Panc1 (cell line): ENCODE results near the gene CCDC12. TPM values are rescaled to one million over a fixed set of nuclear protein-coding genes. Genes with fewer than 3 reads are reported as not detected.

ENCODE experiments used
- ATAC-seq: fragments of 200-7000 bp; cut with Tn5 transposase; 2 replicates; pipeline ENCODE4 v1.9.1; 2020; ENCODE audit warnings: mild to moderate bottlenecking, moderate library complexity
- BruUV-seq: library from RNA; stranded (reverse); fragments of 400-500 nt; replicated peaks from 2 replicates; lab custom pipeline; 2021; lab: Mats Ljungman, UMichigan
- CTCF ChIA-PET: fragments of 300-600 bp; sonication (Branson Sonifier 250); formaldehyde crosslinking; loops from one replicate; lab custom pipeline; 2022; ENCODE audit warnings: antibody characterized with exemption; lab: Charles Lee
- POLR2A ChIA-PET: fragments of 300-600 bp; sonication (Branson Sonifier 250); formaldehyde crosslinking; loops from one replicate; lab custom pipeline; 2022; ENCODE audit warnings: antibody characterized with exemption; lab: Charles Lee
- DNase-seq: peaks from one replicate; pipeline ENCODE4 v3.0.0-alpha.2; 2010; ENCODE audit warnings: low read depth, low spot score
- H3K27ac ChIP-seq: 2 replicates; pipeline ENCODE4 v1.5.1; 2011; ENCODE audit warnings: mild to moderate bottlenecking, low read length, inconsistent platforms
- H3K27me3 ChIP-seq: fragments of 200-500 bp; sonication (Bioruptor generic); 2 replicates; pipeline ENCODE4 v1.6.0; 2014; ENCODE audit warnings: low read length, inconsistent platforms; ENCODE audit not compliant: control insufficient read depth, insufficient read depth
- H3K36me3 ChIP-seq: fragments of 200-500 bp; sonication (Bioruptor generic); 2 replicates; pipeline ENCODE4 v1.5.1; 2014; ENCODE audit warnings: inconsistent platforms, mild to moderate bottlenecking, low read length, moderate library complexity; ENCODE audit not compliant: control insufficient read depth, insufficient read depth
- H3K4me1 ChIP-seq: 2 replicates; pipeline ENCODE4 v1.5.1; 2011; ENCODE audit warnings: inconsistent platforms, mild to moderate bottlenecking, low read length, moderate library complexity; ENCODE audit not compliant: control insufficient read depth, insufficient read depth
- H3K4me3 ChIP-seq, 2 experiments: 2 replicates each; pipeline ENCODE4 v1.5.1; 2011 to 2012; ENCODE audit warnings: low read depth in 2 of 2, low read length in 2 of 2, mild to moderate bottlenecking in 2 of 2, inconsistent platforms in 1 of 2, moderate library complexity in 1 of 2
- H3K9me3 ChIP-seq: fragments of 200-500 bp; sonication (Bioruptor generic); 2 replicates; pipeline ENCODE4 v1.5.1; 2014; ENCODE audit warnings: low read depth, mild to moderate bottlenecking, inconsistent platforms, low read length, moderate library complexity; ENCODE audit not compliant: control insufficient read depth, insufficient read depth
- CTCF ChIP-seq: fragments of 450-650 bp; IDR thresholded peaks from 2 replicates; pipeline ENCODE4 v1.5.1; 2017; ENCODE audit warnings: mild to moderate bottlenecking
- POLR2AphosphoS5 ChIP-seq: IDR thresholded peaks from 2 replicates; pipeline ENCODE4 v1.6.1; 2012; ENCODE audit warnings: mild to moderate bottlenecking, low read depth, low read length, moderate library complexity
- REST ChIP-seq, 2 experiments: IDR thresholded peaks; 2 replicates each; pipeline ENCODE4 v1.6.1; 2011 to 2012; ENCODE audit warnings: low read depth in 2 of 2, control low read depth in 1 of 2, low read length in 1 of 2, mild to moderate bottlenecking in 1 of 2, moderate library complexity in 1 of 2; ENCODE audit not compliant: insufficient read depth in 1 of 2
- SIN3A ChIP-seq: IDR thresholded peaks from 2 replicates; pipeline ENCODE4 v1.6.1; 2012; ENCODE audit warnings: low read depth, mild to moderate bottlenecking, low read length, moderate library complexity, borderline replicate concordance; ENCODE audit not compliant: insufficient read depth
- TCF7L2 ChIP-seq: IDR thresholded peaks from 2 replicates; pipeline ENCODE4 v1.6.1; 2011; ENCODE audit warnings: mild to moderate bottlenecking, low read depth, low read length, inconsistent platforms
- in situ Hi-C: cut with HindIII; loops from 2 replicates; pipeline ENCODE4 v1.10.0; 2016; ENCODE audit warnings: low sequenced_read_pairs, low pct_unique_long_range_greater_than_20kb
- intact Hi-C: fragments of 100-400 bp; cut with micrococcal nuclease; formaldehyde crosslinking; loops from one replicate; pipeline ENCODE4 v1.10.0; 2022; ENCODE audit not compliant: unreplicated experiment
- total RNA-seq: library from RNA; stranded (reverse); gene quantifications from one replicate; pipeline ENCODE4 v1.2.1, GENCODE V29; 2021; ENCODE audit not compliant: unreplicated experiment

The CCDC12 gene
- total RNA-seq, 1 experiment from 2014 or later: 35.5 TPM

- intact Hi-C loops: no loop called here
- no peaks in the 10 kb centered on the region for H3K9me3 ChIP-seq
- H3K4me1 ChIP-seq: peaks cover 3% of the 10 kb centered on the region; the same call in 1 of the 2 replicates
- no TSS peak for BruUV-seq
- POLR2A ChIA-PET: no interaction called here
- no peak for DNase-seq
- no peaks in the 10 kb centered on the region for H3K27me3 ChIP-seq
- no peak overlapping the region for H3K27ac ChIP-seq
- TF ChIP-seq POLR2AphosphoS5 (no peak), SIN3A (no peak), REST (IDR thresholded peaks at IDR 0.05; ENCODE audit: insufficient read depth in 1 of 2, low read depth in 2 of 2, low read length in 1 of 2) (no peak), CTCF (no peak), TCF7L2 (no peak)
- in situ Hi-C loops: no loop called here
- no peaks in the 10 kb centered on the region for H3K36me3 ChIP-seq
- H3K4me3 ChIP-seq: no peak overlapping the region
- CTCF ChIA-PET: no interaction called here
- ATAC-seq: no peak
These were observed 85.4 kb downstream of the CCDC12 start for GRCh38 chr3:46891132-46891531.

- ChIA-PET CTCF (no interaction called here), POLR2A (no interaction called here)
- Histone ChIP-seq H3K36me3 (no peaks in the 10 kb centered on the region), H3K4me1 (peaks cover 3% of the 10 kb centered on the region; the same call in 1 of the 2 replicates), H3K27me3 (no peaks in the 10 kb centered on the region), H3K4me3 (no peak overlapping the region), H3K27ac (no peak overlapping the region), H3K9me3 (no peaks in the 10 kb centered on the region)
- TF ChIP-seq REST (IDR thresholded peaks at IDR 0.05; ENCODE audit: insufficient read depth in 1 of 2, low read depth in 2 of 2, low read length in 1 of 2) (no peak), TCF7L2 (no peak), POLR2AphosphoS5 (no peak), CTCF (no peak), SIN3A (no peak)
- BruUV-seq: no TSS peak
- in situ Hi-C loops: no loop called here
- DNase-seq: no peak
- ATAC-seq: no peak
- intact Hi-C loops: no loop called here
These were observed 86.4 kb downstream of the CCDC12 start for GRCh38 chr3:46890132-46890531.
